KMS-11 (cell line): ENCODE results near the gene PIGZ.

Source experiments
- H2AFZ ChIP-seq: fragments of 200-600 bp; sonication (generic); 2 replicates; pipeline ENCODE4 v1.6.1; 2016; ENCODE audit warnings: antibody characterized with exemption, mixed run types, low read depth
- H3K27ac ChIP-seq: fragments of 200-600 bp; sonication (generic); 2 replicates; pipeline ENCODE4 v1.6.1; 2016; ENCODE audit warnings: mild to moderate bottlenecking, mixed run types
- H3K27me3 ChIP-seq: fragments of 200-600 bp; sonication (generic); 2 replicates; pipeline ENCODE4 v1.6.1; 2017; ENCODE audit warnings: mild to moderate bottlenecking, low read depth, mixed run types, moderate library complexity; ENCODE audit not compliant: insufficient read depth
- H3K36me3 ChIP-seq: fragments of 200-600 bp; sonication (generic); 2 replicates; pipeline ENCODE4 v1.6.1; 2017; ENCODE audit warnings: mild to moderate bottlenecking, mixed run types; ENCODE audit not compliant: insufficient read depth
- H3K4me1 ChIP-seq: fragments of 200-600 bp; sonication (generic); 2 replicates; pipeline ENCODE4 v1.6.1; 2016; ENCODE audit warnings: mild to moderate bottlenecking, low read depth, mixed run types; ENCODE audit not compliant: poor library complexity, severe bottlenecking
- H3K4me2 ChIP-seq: fragments of 200-600 bp; sonication (generic); 2 replicates; pipeline ENCODE4 v1.7.0; 2016; ENCODE audit warnings: mild to moderate bottlenecking, mixed run types
- H3K4me3 ChIP-seq: fragments of 200-600 bp; sonication (generic); IDR thresholded peaks from 2 replicates; pipeline ENCODE4 v1.6.1; 2017; ENCODE audit warnings: low read depth, low read length, mixed read lengths; ENCODE audit not compliant: insufficient read depth
- H3K79me2 ChIP-seq: fragments of 200-600 bp; sonication (generic); 2 replicates; pipeline ENCODE4 v1.6.1; 2016; ENCODE audit warnings: low read depth, mixed run types; ENCODE audit not compliant: insufficient read depth
- H3K9ac ChIP-seq: fragments of 200-600 bp; sonication (generic); 2 replicates; pipeline ENCODE4 v1.6.1; 2016; ENCODE audit warnings: mild to moderate bottlenecking, mixed run types
- H4K20me1 ChIP-seq: fragments of 200-600 bp; sonication (generic); 2 replicates; pipeline ENCODE4 v1.6.1; 2016; ENCODE audit warnings: mild to moderate bottlenecking, mixed run types; ENCODE audit not compliant: insufficient read depth
- CTCF ChIP-seq: fragments of 200-600 bp; sonication (generic); conservative IDR thresholded peaks from 2 replicates; pipeline ENCODE4 v1.6.1; 2017; ENCODE audit warnings: low read depth, mild to moderate bottlenecking, antibody characterized with exemption, low read length, moderate library complexity, mixed read lengths

Gene PIGZ

GRCh38 chr3:196985954-196986885, 17.6 kb upstream of the PIGZ start:
- H3K79me2 ChIP-seq, result no peaks in the 10 kb centered on the region
- H3K9ac ChIP-seq, result no peak overlapping the region
- no peaks in the 10 kb centered on the region for H4K20me1 ChIP-seq
- no peaks in the 10 kb centered on the region for H3K36me3 ChIP-seq
- no peak overlapping the region for H3K4me3 ChIP-seq
- no peak overlapping the region for H3K27ac ChIP-seq
- H3K4me1 ChIP-seq, result no peaks in the 10 kb centered on the region
- H3K4me2 ChIP-seq, result no peak overlapping the region
- TF ChIP-seq CTCF, result no peak
- H2AFZ ChIP-seq, result no peak overlapping the region
- H3K27me3 ChIP-seq, result no peaks in the 10 kb centered on the region

GRCh38 chr3:196985298-196985697, 16.7 kb upstream of the PIGZ start:
- TF ChIP-seq CTCF, result no peak
- H2AFZ ChIP-seq, result no peak overlapping the region
- H3K27me3 ChIP-seq, result no peaks in the 10 kb centered on the region
- H3K79me2 ChIP-seq, result no peaks in the 10 kb centered on the region
- H3K9ac ChIP-seq, result no peak overlapping the region
- H3K27ac ChIP-seq, result no peak overlapping the region
- no peaks in the 10 kb centered on the region for H4K20me1 ChIP-seq
- no peak overlapping the region for H3K4me2 ChIP-seq
- H3K36me3 ChIP-seq, result no peaks in the 10 kb centered on the region
- H3K4me1 ChIP-seq, result no peaks in the 10 kb centered on the region
- H3K4me3 ChIP-seq, result no peak overlapping the region

GRCh38 chr3:196983186-196983585, 14.6 kb upstream of the PIGZ start:
- Histone ChIP-seq H3K27me3 (no peaks in the 10 kb centered on the region), H3K4me3 (no peak overlapping the region), H4K20me1 (no peaks in the 10 kb centered on the region), H3K4me1 (no peaks in the 10 kb centered on the region), H2AFZ (no peak overlapping the region), H3K79me2 (no peaks in the 10 kb centered on the region), H3K4me2 (no peak overlapping the region), H3K36me3 (no peaks in the 10 kb centered on the region), H3K27ac (no peak overlapping the region), H3K9ac (no peak overlapping the region)
- TF ChIP-seq CTCF, result no peak

GRCh38 chr3:196981657-196982056, 13.0 kb upstream of the PIGZ start:
- no peak for TF ChIP-seq CTCF
- Histone ChIP-seq H3K4me1 (no peaks in the 10 kb centered on the region), H3K9ac (no peak overlapping the region), H3K27ac (no peak overlapping the region), H3K4me3 (no peak overlapping the region), H3K27me3 (no peaks in the 10 kb centered on the region), H3K36me3 (no peaks in the 10 kb centered on the region), H2AFZ (no peak overlapping the region), H4K20me1 (no peaks in the 10 kb centered on the region), H3K79me2 (no peaks in the 10 kb centered on the region), H3K4me2 (no peak overlapping the region)
